HG02970 (cell line): Measurements from ENCODE around the gene SP140L.
"Not testable (repeated sequence)": the region's sequence is repeated elsewhere in the genome, so short reads cannot be mapped to it uniquely, and the experiment has no call there.

ENCODE experiments used
- ATAC-seq: cut with Tn5 transposase; IDR thresholded peaks from one replicate; pipeline ENCODE4 v1.9.1; 2021; ENCODE audit warnings: mild to moderate bottlenecking, moderate library complexity, moderate number of reproducible peaks; ENCODE audit not compliant: unreplicated experiment, low FRiP score

SP140L gene

GRCh38 chr2:230322561-230323384, 4.2 kb upstream of the SP140L start:
- ATAC-seq = no peak

- no peak for ATAC-seq
Observed at GRCh38 chr2:230323385-230324106, 3.4 kb upstream of the SP140L start.

- ATAC-seq = no peak
Observed at GRCh38 chr2:230324503-230324902, 2.5 kb upstream of the SP140L start.

DNA sequence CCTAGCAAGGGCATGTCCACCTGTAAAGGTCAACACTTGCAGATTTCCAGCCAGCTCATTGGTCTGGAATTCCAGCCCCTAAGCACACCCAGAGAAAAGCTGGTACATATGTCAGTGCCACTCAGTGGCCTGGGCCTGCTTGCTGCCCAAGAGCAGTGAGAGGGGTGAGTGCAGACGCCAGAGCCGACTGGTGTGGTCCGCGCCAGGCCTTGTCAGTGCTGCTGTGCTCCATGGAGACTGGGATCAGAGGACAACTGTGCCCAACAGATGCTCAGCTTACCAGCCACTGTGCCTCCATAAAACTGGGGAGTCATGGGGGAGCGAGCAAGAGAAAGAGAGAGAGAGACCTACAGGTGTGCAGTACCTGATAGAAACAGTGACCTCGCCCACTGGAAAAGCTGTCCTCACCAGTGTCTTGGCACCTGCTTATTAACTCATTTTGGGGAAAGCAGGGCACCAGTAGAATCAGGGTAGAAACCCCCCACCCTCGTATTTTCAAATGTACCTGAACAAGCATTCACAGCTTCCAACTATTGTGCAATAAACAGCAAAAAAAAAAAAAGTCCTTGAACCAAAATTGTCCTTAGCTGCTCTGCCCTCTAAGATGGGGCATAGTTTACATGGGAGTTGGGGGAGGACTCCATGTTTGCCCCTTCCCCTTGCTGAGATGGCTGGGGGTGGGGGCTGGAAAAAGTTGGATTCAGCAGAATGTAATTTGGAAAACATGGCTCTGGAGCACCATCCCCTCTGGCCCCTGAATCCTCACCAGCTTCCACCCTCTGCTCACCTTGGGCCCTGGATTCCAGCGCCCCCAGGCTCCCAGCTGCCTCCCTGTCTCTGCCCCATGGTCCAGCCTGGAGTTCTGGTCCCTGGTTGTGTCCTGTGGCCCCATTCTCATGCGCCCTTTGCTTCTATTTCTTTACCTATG, 1.4 kb upstream of the SP140L start:
- no peak for ATAC-seq

DNA sequence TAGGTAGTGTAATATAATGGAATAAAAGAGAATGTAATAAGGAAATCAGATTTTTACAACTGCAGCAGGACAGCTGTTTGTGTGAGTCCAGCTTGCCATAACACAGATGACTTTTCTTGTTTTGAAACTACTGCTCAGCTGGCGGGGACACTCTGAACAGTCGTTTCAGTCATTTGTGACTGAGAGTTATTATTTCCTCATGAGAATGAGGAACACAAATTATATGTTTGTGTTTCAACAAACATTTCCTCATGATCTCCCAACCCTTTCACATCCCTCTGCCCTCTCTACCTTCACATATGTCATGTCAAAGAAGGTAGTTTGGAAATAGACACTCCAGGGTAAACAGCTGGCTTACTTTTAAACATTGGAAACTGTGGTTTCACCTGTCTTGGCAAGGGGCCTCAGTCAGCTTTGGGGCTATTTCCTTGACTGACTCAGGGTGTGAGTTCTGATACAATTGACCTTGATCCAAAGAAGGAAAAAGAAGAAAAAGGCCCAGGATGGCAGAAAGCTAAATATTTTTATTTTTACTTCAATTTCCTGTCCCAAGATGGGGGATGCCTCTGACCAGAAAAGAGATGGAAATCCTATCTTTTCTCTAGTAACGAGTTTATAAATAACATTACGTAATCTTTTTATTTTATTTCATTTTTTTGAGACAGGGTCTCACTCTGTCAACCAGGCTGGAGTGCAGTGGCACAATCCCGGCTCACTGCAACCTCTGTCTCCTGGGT, 593 bp downstream of the SP140L start:
- peak; percentile 49 for ATAC-seq

- no peak for ATAC-seq
Observed at GRCh38 chr2:230328155-230328458, 1.1 kb downstream of the SP140L start.

DNA sequence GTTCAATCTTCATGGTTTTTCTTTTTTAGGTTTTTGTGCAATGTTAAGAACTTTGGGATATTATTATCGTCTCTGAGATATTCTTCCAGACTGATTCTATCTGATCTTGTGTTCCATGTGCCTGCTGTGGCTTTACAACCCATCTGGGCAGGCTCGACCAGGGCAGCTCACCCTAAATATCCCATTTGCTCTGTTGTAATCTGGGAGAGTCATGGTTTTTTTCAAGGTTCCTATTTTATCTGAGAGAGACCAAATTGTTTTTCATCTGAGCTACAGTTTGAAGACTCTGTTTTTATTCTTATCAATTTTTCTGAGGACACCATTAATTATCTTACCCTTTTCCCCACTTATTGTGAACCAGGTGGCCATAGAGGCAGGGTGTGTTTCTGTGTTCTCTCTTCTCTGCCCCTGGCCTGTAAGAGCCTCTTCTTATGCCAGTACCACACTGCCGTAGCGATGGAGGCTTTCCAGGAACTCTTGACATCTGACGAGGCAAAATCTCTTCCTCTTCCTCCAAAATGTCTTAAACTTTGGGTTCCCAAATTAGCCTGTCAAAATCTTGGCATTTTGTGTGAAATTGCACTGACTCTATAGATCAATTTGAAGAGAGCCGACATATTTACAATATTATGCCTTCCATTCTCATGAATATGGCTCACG, 3.1 kb downstream of the SP140L start:
- no peak for ATAC-seq

GRCh38 chr2:230330725-230331124, 3.7 kb downstream of the SP140L start:
- no peak for ATAC-seq

DNA sequence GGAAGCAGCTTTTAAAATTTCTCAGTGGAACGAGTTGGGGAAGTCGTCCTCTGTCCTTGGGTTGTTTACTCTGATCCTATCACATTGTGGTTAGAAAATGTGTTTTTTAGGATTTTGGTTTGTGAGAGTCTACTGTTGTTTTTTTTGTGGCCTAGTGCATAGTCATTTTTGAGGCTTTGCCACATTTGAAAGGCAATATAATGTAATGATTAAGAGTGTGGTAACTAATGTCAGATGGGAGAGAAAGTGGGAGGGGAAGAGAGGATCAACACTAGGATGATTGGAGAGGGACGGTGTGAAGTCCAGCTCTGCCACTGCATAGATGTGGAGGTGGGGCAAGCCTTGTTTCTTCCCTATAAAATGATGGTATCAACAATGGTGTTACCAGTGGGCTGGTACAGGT, 8.5 kb downstream of the SP140L start:
- no peak for ATAC-seq

GRCh38 chr2:230335864-230336506, 9.0 kb downstream of the SP140L start:
- no peak for ATAC-seq

- ATAC-seq = not testable (repeated sequence)
Observed at GRCh38 chr2:230341936-230342528, 15.0 kb downstream of the SP140L start.

DNA sequence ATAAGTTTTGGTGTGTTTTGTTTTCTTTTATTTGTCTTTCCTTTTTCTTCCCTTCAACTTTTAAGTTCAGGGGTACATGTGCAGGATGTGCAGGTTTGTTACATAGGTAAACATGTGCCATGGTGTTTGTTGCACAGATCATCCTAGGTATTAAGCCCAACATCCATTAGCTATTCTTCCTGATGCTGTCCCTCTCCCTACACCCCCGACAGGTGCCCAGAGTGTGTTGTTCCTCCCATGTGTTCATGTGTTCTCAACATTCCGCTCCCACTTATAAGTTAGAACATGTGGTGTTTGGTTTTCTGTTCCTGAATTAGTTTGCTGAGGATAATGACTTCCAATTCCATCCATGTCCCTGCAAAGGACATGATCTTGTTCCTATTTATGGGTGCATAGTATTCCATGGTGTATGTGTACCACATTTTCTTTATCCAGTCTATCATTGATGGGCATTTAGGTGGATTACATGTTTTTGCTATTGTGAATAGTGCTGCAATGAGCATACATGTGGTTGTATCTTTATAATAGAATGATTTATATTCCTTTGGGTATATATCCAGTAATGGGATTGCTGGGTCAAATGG, 16.1 kb downstream of the SP140L start:
- ATAC-seq = not testable (repeated sequence)

DNA sequence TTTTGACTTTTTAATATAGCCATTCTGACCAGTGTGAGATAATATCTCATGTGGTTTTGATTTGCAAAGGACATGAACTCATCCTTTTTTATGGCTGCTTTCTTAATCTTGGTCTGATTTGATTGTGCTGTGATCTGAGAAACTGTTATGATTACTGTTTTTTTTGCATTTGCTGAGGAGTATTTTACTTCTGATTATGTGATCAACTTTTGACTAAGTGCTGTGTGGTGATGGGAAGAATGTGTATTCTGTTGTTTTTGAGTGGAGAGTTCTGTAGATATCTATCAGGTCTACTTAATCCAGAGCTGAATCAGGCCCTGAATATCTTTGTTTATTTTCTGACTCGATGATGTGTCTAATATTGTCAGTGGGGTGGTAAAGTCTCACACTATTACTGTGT, 16.8 kb downstream of the SP140L start:
- ATAC-seq = no peak

GRCh38 chr2:230346465-230346864, 19.5 kb downstream of the SP140L start:
- no peak for ATAC-seq

- no peak for ATAC-seq
Observed at GRCh38 chr2:230346921-230347533, 20.0 kb downstream of the SP140L start.

DNA sequence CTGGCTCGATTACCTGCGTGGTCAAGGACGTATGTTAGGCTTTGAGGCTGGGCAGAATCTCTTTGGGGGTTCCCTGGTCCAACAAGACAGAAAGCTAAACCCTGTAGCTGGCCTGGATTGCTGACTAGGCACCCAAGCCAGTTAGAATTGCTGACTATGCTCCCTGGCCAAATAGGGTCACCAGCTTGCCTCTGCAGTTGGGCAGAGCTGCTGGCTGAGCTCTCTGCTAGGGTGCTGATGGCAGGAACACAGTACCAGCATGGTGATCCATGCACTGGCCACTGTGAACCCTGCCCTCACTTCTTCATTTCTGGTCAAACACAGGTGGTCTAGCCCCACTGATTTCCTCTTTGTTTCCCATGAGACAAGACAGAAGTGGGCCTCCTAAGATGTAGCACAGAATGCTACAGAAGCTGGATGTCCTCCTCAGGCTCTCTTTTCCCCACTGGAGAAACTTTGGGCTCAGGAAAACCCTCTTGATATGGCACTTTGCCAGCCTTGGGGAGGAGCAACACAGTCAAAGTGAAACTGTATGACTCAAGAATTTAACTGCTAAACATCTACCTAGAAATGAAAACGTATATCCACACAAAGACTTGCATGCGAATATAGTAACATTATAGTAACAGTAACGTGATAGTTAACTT, 20.8 kb downstream of the SP140L start:
- ATAC-seq = no peak

DNA sequence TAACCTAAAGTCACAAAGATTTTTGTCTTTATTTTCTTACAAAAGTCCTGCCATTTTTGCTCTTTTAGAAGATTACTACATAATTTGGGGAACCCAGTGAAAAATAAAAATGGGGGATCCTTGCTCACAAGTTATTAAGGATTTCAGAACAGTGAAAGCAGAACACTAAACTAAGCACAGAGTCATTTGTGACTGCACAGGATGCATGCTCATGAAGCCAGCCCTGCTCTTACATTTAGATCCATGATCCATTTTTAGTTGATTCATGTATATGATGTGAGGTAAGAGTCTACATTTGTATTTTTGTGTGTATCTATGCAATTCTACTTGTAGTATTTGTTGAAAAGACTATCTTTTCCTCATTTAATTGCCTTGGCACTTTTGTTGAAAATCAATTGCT, 21.8 kb downstream of the SP140L start:
- no peak for ATAC-seq

GRCh38 chr2:230356084-230356483, 29.1 kb downstream of the SP140L start:
- no peak for ATAC-seq
